Measurements from ENCODE around the gene ATXN7L1. TPM values are rescaled to one million over a fixed set of nuclear protein-coding genes. Genes with fewer than 3 reads are reported as not detected.

Gene ATXN7L1
- total RNA-seq, 1 donor from 2014 or later, result 2.3 TPM

GRCh38 chr7:105643851-105644250 lies 232.5 kb downstream of the ATXN7L1 start:
- no peak overlapping the region for H3K4me3 ChIP-seq (ENCODE audit: low read depth, low read length)
- DNase-seq (ENCODE audit: low read depth), result no peak
- no peak for TF ChIP-seq CTCF (conservative IDR thresholded peaks at IDR 0.05; ENCODE audit: low read depth, low read length)

DNA sequence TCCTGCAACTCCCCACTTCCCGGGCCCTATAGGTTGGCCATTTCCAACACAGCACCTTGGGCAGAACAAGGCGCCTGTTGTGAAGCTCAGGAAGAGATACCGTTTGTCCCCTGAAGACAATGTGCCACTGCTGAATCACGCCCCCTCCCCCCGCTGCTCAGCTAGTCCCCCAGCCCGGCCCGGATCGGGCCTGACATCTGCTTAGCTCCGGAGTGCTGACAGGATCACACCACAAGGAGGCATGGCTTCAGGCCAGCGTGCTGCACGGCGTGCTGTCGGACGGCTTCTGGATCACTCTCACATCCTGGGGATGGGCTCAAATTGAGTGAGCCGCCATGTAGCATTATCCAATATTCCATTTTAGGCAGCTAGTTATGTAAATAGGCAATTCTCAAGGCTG lies 233.0 kb downstream of the ATXN7L1 start:
- no peak for DNase-seq (ENCODE audit: low read depth)
- H3K4me3 ChIP-seq (ENCODE audit: low read depth, low read length), result no peak overlapping the region
- TF ChIP-seq CTCF (conservative IDR thresholded peaks at IDR 0.05; ENCODE audit: low read depth, low read length), result no peak

- no peak for DNase-seq (ENCODE audit: low read depth)
- no peak for TF ChIP-seq CTCF (conservative IDR thresholded peaks at IDR 0.05; ENCODE audit: low read depth, low read length)
- H3K4me3 ChIP-seq (ENCODE audit: low read depth, low read length), result no peak overlapping the region
Observed at GRCh38 chr7:105642264-105642663, 234.1 kb downstream of the ATXN7L1 start.

DNA sequence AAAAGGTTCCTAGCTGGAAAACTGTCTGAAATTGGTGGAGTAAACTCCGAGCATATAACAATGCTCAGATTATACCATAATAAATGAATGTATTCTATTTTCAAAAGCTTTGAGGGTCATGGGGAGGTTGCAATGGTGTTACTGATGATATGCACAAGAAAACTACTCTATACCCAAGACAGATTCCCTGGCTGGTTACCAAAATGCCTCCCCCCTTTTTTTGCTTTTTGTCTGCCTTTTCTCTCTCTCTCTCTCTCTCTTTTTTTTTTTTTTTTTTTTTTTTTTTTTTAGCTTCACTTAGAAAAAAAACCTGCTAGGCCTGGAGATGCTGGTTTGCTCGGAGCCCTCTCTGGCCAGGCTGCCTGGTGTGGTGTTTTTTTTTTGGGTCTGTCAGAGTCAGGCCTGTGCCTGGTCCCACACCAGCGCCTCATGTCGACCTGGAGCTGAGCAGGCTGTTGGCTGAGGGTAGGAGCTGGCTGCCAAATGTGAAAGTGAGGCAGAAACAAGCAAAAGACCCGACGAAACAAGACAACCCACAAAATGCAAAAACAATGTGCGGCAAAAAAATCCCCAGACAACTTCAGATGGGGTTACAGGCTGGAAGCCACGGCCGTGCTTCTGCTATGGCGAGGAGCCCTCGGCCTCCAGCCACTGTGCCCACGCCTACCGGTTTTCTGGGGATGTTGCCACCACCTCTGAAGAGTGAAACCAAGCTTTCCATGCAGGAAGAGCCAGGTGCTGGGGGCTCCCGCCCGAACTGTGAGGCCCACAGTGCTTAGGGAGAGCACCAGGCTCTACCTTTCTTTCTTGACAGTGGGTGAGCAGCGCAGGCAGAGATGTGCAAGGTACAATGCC lies 235.2 kb downstream of the ATXN7L1 start:
- TF ChIP-seq CTCF (conservative IDR thresholded peaks at IDR 0.05; ENCODE audit: low read depth, low read length), result no peak
- no peak for DNase-seq (ENCODE audit: low read depth)
- no peak overlapping the region for H3K4me3 ChIP-seq (ENCODE audit: low read depth, low read length)

DNA sequence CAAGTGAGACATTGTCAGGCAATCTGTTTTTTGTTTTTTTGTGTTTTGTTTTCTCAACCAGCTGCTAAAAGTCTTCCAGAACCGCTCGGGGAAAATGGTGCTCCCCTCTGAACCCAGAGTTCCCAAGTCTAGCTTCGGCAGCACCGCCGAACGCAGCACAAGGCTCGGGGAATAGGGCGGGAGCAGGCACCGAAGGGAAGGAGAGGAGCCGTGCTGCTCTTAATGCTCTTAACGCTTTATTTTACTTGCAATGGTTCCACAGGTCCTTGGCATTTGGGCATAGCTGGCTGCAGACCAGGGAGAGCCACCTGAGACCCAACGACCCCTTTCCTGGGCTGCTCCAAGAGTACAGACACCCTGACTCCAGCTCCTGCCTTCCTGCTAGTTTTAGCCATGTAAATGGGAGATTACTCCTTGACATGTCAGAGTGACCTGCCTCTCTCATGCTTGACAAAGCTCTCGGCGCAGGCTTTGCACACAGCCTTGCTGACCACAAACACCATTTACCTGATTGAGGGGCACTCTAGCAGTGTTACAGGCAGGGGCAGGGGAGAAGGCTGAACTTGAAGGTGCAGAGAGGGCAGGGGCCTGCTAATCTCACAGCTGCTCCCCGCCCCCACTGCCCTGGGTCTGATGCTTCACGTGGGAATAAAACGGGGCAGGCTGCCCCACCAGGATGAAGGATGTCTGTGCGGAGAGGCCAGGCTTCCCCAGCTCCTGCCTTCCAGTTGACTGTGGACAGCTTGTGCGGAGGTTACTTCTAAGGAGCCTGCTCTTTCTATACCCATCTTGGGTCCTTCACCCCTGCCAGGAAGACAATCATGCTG lies 236.5 kb downstream of the ATXN7L1 start:
- no peak for TF ChIP-seq CTCF (conservative IDR thresholded peaks at IDR 0.05; ENCODE audit: low read depth, low read length)
- DNase-seq (ENCODE audit: low read depth), result no peak
- no peak overlapping the region for H3K4me3 ChIP-seq (ENCODE audit: low read depth, low read length)

GRCh38 chr7:105638902-105639495 lies 237.4 kb downstream of the ATXN7L1 start:
- H3K4me3 ChIP-seq (ENCODE audit: low read depth, low read length), result no peak overlapping the region
- no peak for DNase-seq (ENCODE audit: low read depth)
- no peak for TF ChIP-seq CTCF (conservative IDR thresholded peaks at IDR 0.05; ENCODE audit: low read depth, low read length)

Data from epithelial cell of proximal tubule (primary cell).